ENCODE results near the gene UBTD1. TPM values are rescaled to one million over a fixed set of nuclear protein-coding genes. Genes with fewer than 3 reads are reported as not detected.

Gene UBTD1
- total and polyA plus RNA-seq, 12 donors = 1.4 to 24.2 (median 13.4) TPM

DNA sequence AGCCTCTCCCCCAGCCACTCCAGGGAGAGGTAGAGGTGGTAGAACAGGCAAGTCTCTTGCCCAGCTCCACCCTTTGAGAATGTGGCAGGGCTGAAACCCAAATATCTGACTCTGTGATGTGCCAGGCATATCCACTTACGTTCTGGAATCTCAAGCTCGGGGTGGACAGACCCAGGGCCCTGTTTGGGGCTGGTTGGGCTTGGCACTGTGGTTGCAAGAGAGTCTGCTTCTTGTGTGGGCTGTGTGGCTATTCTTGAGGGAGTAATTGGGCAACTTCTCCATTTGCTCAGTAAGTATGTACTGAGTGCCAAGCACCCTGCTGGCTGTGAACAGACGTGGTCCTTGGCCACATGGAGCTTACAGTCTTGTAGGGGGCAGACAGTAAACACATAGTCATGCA lies 4.7 kb downstream of the UBTD1 start:
- H3K4me1 ChIP-seq (replicated peaks in 1 of 2) = peaks cover 9 to 10% of the 10 kb centered on the region in 2 donors
- H3K27ac ChIP-seq = no peak overlapping the region
- 76 to 93% (median 81%) methylated on average over 2 to 3 of the region's 3 CpGs for WGBS, 4 donors
- intact Hi-C loops (cut with DNase I) = loop anchor here in 1 of 2 donors (5.0 kb wide), 1 partner anchor 39 kb away; no protein-coding TSS in a partner anchor
- no peaks in the 10 kb centered on the region for H3K27me3 ChIP-seq
- no peak overlapping the region for H3K4me3 ChIP-seq
- no peaks in the 10 kb centered on the region for H3K36me3 ChIP-seq (replicated peaks in 1 of 2)
- no peaks in the 10 kb centered on the region for H3K9me3 ChIP-seq (replicated peaks in 1 of 3)
- DNase-seq = no peak
- TF ChIP-seq CTCF (IDR thresholded peaks at IDR 0.05) (no peak), POLR2A (IDR thresholded peaks at IDR 0.05) (no peak)

GRCh38 chr10:97505152-97505551 lies 6.4 kb downstream of the UBTD1 start:
- Histone ChIP-seq H3K9me3 (replicated peaks in 1 of 3) (no peaks in the 10 kb centered on the region), H3K36me3 (replicated peaks in 1 of 2) (no peaks in the 10 kb centered on the region), H3K4me1 (replicated peaks in 1 of 2) (peaks cover 4 to 5% of the 10 kb centered on the region in 2 donors), H3K4me3 (no peak overlapping the region), H3K27ac (no peak overlapping the region), H3K27me3 (no peaks in the 10 kb centered on the region)
- TF ChIP-seq CTCF (IDR thresholded peaks at IDR 0.05) (no peak), POLR2A (IDR thresholded peaks at IDR 0.05) (no peak)
- intact Hi-C loops (cut with DNase I) = no loop called here
- 65 to 75% (median 73%) methylated on average over 1 of the region's 1 CpG for WGBS, 4 donors
- no peak for DNase-seq

DNA sequence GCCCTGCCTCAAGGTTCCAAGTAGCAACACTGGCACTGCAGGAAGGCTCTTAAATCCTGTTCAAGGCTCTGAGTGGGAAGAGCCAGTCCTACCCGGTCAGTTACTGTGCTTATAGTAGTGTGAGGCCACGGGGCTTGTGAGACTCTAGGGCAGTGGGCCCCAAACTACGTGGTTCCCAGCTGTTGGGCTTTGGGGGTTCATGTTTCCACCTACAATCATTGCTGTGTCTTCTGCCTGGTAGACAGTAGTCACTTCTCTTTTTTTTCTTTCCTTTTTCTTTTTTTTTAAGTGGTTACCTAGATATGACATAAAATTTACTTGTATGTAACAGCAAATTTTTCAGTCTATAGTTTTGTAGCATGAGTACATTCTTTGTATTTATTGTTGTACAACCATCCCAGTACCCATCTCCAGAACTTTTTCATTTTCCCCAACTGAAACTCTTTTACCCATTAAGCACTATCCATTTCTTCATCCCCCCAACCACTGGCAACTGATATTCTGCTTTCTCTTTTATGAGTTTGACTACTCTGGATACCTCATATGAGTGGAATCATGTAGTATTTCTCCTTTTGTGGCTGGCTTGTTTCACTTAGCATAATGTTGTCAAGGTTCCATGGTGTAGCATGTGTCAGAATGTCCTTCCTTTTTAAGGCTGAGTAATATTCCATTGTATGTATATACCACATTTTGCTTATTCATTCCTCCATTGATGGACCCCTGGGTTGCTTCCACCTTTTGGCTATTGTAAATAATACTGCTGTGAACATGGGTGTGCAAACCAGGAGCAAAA lies 7.7 kb downstream of the UBTD1 start:
- no peak for DNase-seq
- intact Hi-C loops (cut with DNase I) = no loop called here
- no peak overlapping the region for H3K27ac ChIP-seq
- H3K4me3 ChIP-seq = no peak overlapping the region
- no peaks in the 10 kb centered on the region for H3K9me3 ChIP-seq (replicated peaks in 1 of 3)
- no peaks in the 10 kb centered on the region for H3K4me1 ChIP-seq (replicated peaks in 1 of 2)
- TF ChIP-seq CTCF (IDR thresholded peaks at IDR 0.05) (no peak), POLR2A (IDR thresholded peaks at IDR 0.05) (no peak)
- no peaks in the 10 kb centered on the region for H3K36me3 ChIP-seq (replicated peaks in 1 of 2)
- WGBS, 4 donors = 81 to 92% (median 85%) methylated on average over 3 of the region's 3 CpGs
- no peaks in the 10 kb centered on the region for H3K27me3 ChIP-seq

GRCh38 chr10:97508342-97508741 lies 9.6 kb downstream of the UBTD1 start:
- WGBS, 4 donors = 36 to 50% (median 43%) methylated on average over 1 of the region's 1 CpG
- H3K27ac ChIP-seq = no peak overlapping the region
- TF ChIP-seq POLR2A (IDR thresholded peaks at IDR 0.05) (no peak), CTCF (IDR thresholded peaks at IDR 0.05) (no peak)
- intact Hi-C loops (cut with DNase I) = no loop called here
- no peaks in the 10 kb centered on the region for H3K36me3 ChIP-seq (replicated peaks in 1 of 2)
- no peak overlapping the region for H3K4me3 ChIP-seq
- DNase-seq = no peak
- H3K4me1 ChIP-seq (replicated peaks in 1 of 2) = no peaks in the 10 kb centered on the region
- no peaks in the 10 kb centered on the region for H3K27me3 ChIP-seq
- H3K9me3 ChIP-seq (replicated peaks in 1 of 3) = no peaks in the 10 kb centered on the region
